Esophagus mucosa (tissue), 1 donor: ENCODE measurements around the gene REM2. TPM values are rescaled to one million over a fixed set of nuclear protein-coding genes. Genes with fewer than 3 reads are reported as not detected.

Source experiments
- ATAC-seq: fragments of 200-7000 bp; cut with Tn5 transposase; one replicate; pipeline ENCODE4 v1.9.1; 2020
- total RNA-seq: library from RNA; stranded (reverse); gene quantifications from one replicate; pipeline ENCODE4 v1.2.4, GENCODE V29; 2023
- donor health status: DM: yes; HTN: yes; CAD: no.

The REM2 gene
- total RNA-seq, 1 donor from 2014 or later, result 0.32 TPM

DNA sequence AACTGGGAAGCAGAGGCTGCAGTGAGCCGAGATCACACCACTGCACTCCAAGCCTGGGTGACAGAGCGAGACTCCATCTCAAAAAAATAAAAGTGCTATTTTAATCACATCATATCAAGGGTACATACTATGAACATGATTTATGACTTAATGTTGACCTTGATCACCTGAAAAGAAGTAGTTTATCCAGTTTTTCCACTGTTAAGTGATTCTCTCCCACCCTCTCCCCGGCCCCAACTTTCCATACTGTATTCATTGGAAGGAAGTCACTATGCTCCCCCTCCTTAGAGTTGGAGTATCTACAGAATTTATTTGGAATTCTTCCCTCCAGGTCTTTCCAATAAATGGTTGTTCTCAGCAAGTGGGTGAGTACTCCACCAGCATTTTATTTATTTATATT lies 49.1 kb downstream of the REM2 start:
- ATAC-seq, result no peak

- ATAC-seq, result no peak
Observed at GRCh38 chr14:22935156-22935555, 52.1 kb downstream of the REM2 start.

Other genes with a start within 250 kb of the REM2 start
- gene OR6J1, start 238.9 kb upstream of the REM2 start, total RNA-seq, result not detected
- gene OXA1L, start 116.5 kb upstream of the REM2 start, total RNA-seq, result 79.1 TPM
- 1.4 TPM for gene SLC7A7, start 67.8 kb upstream of the REM2 start, total RNA-seq
- gene MRPL52, start 53.3 kb upstream of the REM2 start, total RNA-seq, result 103 TPM
- gene MMP14, start 46.6 kb upstream of the REM2 start, total RNA-seq, result 109 TPM
- gene LRP10, start 11.5 kb upstream of the REM2 start, total RNA-seq, result 173 TPM
- 35.4 TPM for gene RBM23, start 35.9 kb downstream of the REM2 start, total RNA-seq
- gene PRMT5, start 46.2 kb downstream of the REM2 start, total RNA-seq, result 65.4 TPM
- gene HAUS4, start 73.9 kb downstream of the REM2 start, total RNA-seq, result 32.9 TPM
- 26.6 TPM for gene AJUBA, start 99.3 kb downstream of the REM2 start, total RNA-seq
- gene C14orf93, start 126.9 kb downstream of the REM2 start, total RNA-seq, result 4.6 TPM
- 105 TPM for gene PSMB5, start 151.7 kb downstream of the REM2 start, total RNA-seq
- gene PSMB11, start 159.0 kb downstream of the REM2 start, total RNA-seq, result not detected
- 3.4 TPM for gene CDH24, start 174.3 kb downstream of the REM2 start, total RNA-seq
- 82.5 TPM for gene ACIN1, start 211.9 kb downstream of the REM2 start, total RNA-seq
- 34.7 TPM for gene C14orf119, start 212.3 kb downstream of the REM2 start, total RNA-seq
- not detected for gene CIROP, start 221.8 kb downstream of the REM2 start, total RNA-seq
- not detected for gene CEBPE, start 236.0 kb downstream of the REM2 start, total RNA-seq